Stimulated activated CD8-positive, alpha-beta memory T cell treated with anti-CD3 and anti-CD28 coated beads, Interleukin-4, amount 100 ng/mL, for 4 hours (primary cell): ENCODE data around the gene CA11.
"Not testable (repeated sequence)": the region's sequence is repeated elsewhere in the genome, so short reads cannot be mapped to it uniquely, and the experiment has no call there.

Source experiments
- DNase-seq, 2 donors: peaks; one replicate each; pipeline ENCODE4 v3.0.0-alpha.2; 2020; ENCODE audit warnings: low read depth in 2 of 2, low spot score in 1 of 2

CA11 gene

GRCh38 chr19:48669903-48670668 lies 24.1 kb upstream of the CA11 start:
- DNase-seq = no peak

GRCh38 chr19:48668761-48669160 lies 22.8 kb upstream of the CA11 start:
- DNase-seq = no peak

GRCh38 chr19:48668332-48668731 lies 22.3 kb upstream of the CA11 start:
- no peak for DNase-seq

GRCh38 chr19:48665786-48666185 lies 19.8 kb upstream of the CA11 start:
- DNase-seq = no peak

GRCh38 chr19:48664476-48664875 lies 18.5 kb upstream of the CA11 start:
- DNase-seq = no peak

- DNase-seq = no peak
Measured at GRCh38 chr19:48663667-48664066, 17.7 kb upstream of the CA11 start.

GRCh38 chr19:48661711-48662090 lies 15.7 kb upstream of the CA11 start:
- DNase-seq = no peak

GRCh38 chr19:48660852-48661710 lies 15.1 kb upstream of the CA11 start:
- DNase-seq = peak; percentile 56 to 59

GRCh38 chr19:48659768-48660167 lies 13.8 kb upstream of the CA11 start:
- DNase-seq = no peak

GRCh38 chr19:48658483-48658882 lies 12.5 kb upstream of the CA11 start:
- DNase-seq = no peak

- DNase-seq = not testable (repeated sequence)
Measured at GRCh38 chr19:48657828-48658227, 11.8 kb upstream of the CA11 start.

- DNase-seq = no peak
Measured at GRCh38 chr19:48656840-48657474, 11.0 kb upstream of the CA11 start.

- no peak for DNase-seq
Measured at GRCh38 chr19:48654299-48655059, 8.5 kb upstream of the CA11 start.

- no peak for DNase-seq
Measured at GRCh38 chr19:48651683-48652048, 5.7 kb upstream of the CA11 start.

GRCh38 chr19:48650974-48651682 lies 5.1 kb upstream of the CA11 start:
- DNase-seq = no peak

- no peak for DNase-seq
Measured at GRCh38 chr19:48648134-48648533, 2.1 kb upstream of the CA11 start.

GRCh38 chr19:48646722-48647216 lies 782 bp upstream of the CA11 start:
- DNase-seq = no peak

- no peak for DNase-seq
Measured at GRCh38 chr19:48645620-48646000, 377 bp downstream of the CA11 start.

- DNase-seq = peak in 1 of 2 donors; percentile 60
Measured at GRCh38 chr19:48644839-48645619, 958 bp downstream of the CA11 start.

- DNase-seq = no peak
Measured at GRCh38 chr19:48644355-48644754, 1.6 kb downstream of the CA11 start.
